Large intestine (tissue), 3 donors: ENCODE data around the gene SMARCD2. TPM values are rescaled to one million over a fixed set of nuclear protein-coding genes. Genes with fewer than 3 reads are reported as not detected.
"Not testable (repeated sequence)": the region's sequence is repeated elsewhere in the genome, so short reads cannot be mapped to it uniquely, and the experiment has no call there.

Experiments used
- DNase-seq, 2 donors: peaks; one replicate each; pipeline versions ENCODE4 v3.0.0 to v3.0.0-alpha.2; 2013
- H3K27ac ChIP-seq: one replicate; pipeline ENCODE4 v1.5.1; 2013; ENCODE audit warnings: low read length
- H3K27me3 ChIP-seq: 2 replicates; pipeline ENCODE4 v1.6.1; 2013; ENCODE audit warnings: low read length; ENCODE audit not compliant: control insufficient read depth, insufficient read depth
- H3K36me3 ChIP-seq: 2 replicates; pipeline ENCODE4 v1.6.1; 2013; ENCODE audit warnings: low read length; ENCODE audit not compliant: control insufficient read depth, insufficient read depth
- H3K4me1 ChIP-seq: one replicate; pipeline ENCODE4 v1.6.1; 2013; ENCODE audit warnings: low read length; ENCODE audit not compliant: control insufficient read depth, insufficient read depth
- H3K4me3 ChIP-seq: one replicate; pipeline ENCODE4 v1.5.1; 2013; ENCODE audit warnings: low read length
- H3K9me3 ChIP-seq: one replicate; pipeline ENCODE4 v1.6.1; 2013; ENCODE audit warnings: mild to moderate bottlenecking, low read depth, low read length, moderate library complexity; ENCODE audit not compliant: control insufficient read depth
- WGBS: methylation state at CpG from one replicate; pipeline ENCODE4 v1.1.5; 2013; ENCODE audit warnings: low lambda C conversion rate; ENCODE audit not compliant: insufficient coverage; 5-methylcytosine and 5-hydroxymethylcytosine counted together
- polyA plus RNA-seq: library from polyadenylated mRNA; unstranded; fragments of 120-200 nt; gene quantifications from one replicate; pipeline ENCODE4 v1.2.1, GENCODE V29; 2013

Gene SMARCD2
- polyA plus RNA-seq, 1 donor: 63.6 TPM

GRCh38 chr17:63853260-63853659 is 10.8 kb upstream of the SMARCD2 start:
- no peak for DNase-seq
- peaks cover 15% of the 10 kb centered on the region for H3K9me3 ChIP-seq
- H3K36me3 ChIP-seq: no peaks in the 10 kb centered on the region
- 80% methylated on average over 1 of the region's 2 CpGs for WGBS
- H3K4me3 ChIP-seq: no peak overlapping the region
- no peaks in the 10 kb centered on the region for H3K4me1 ChIP-seq
- no peak overlapping the region for H3K27ac ChIP-seq
- H3K27me3 ChIP-seq: no peaks in the 10 kb centered on the region

DNA sequence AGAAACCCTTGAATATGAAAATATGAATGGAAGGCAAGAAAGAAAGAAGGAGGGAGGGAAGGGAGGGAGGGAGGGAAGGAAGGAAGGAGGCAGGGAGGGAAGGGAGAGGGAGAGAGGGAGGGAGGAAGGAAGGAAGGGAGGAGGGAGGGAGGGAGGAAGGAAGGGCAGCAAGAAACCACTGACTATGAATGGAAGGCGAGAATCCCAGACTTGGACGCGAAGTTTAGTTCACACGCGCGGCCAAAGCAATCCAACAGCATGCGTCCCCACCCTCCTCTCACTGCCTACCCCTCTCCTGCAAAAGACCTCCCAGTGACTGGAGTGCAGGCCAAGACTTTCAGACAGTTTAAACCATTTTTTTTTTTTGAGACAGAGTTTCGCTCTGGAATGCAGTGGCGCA is 7.9 kb upstream of the SMARCD2 start:
- no CpG with 5 or more reads among the region's 9 CpGs for WGBS
- H3K27me3 ChIP-seq: no peaks in the 10 kb centered on the region
- no peak for DNase-seq
- no peak overlapping the region for H3K27ac ChIP-seq
- H3K9me3 ChIP-seq: peaks cover 16% of the 10 kb centered on the region
- H3K36me3 ChIP-seq: no peaks in the 10 kb centered on the region
- H3K4me1 ChIP-seq: no peaks in the 10 kb centered on the region
- no peak overlapping the region for H3K4me3 ChIP-seq

DNA sequence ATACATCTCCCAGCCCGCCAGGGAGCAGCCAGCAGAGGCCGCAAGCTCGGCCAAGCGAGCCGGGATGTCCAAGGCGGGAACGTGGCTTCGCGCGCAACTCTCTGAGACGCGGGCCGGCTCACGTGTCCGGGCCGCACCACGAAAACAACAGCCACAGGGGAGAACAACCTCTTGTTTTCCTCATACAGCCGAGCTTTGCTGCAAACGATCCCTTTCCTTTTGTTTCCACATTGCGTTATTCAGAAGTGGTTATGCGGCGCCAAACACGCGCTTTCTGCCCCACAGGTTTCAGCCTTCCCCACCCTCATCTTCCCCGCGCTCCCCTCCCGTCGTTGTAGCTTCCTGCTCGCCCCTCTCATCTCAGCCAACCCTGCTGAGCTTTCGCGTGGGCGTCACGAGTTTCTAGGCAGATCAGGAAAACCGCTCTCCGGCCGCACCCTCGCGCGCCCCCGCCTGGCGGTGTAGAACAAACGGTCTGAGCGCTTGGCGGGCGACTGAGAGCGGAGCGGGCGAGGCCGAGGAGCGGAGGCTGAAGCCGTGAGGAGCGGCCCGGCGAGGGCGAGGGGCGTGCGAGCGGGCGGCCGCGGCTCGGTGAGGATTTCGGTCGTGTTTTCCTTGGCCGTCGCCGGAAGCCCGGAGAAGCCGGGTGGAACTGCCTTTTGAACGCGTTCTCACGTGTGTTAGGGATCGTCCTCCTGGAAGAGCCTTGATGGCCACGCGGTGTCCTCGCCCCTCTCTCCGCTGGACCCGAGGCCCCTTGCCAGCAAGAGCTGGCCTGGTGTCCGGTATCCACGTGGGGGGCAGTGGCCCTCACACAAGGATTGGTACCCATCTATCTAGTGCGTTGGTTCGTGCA is 6.6 kb upstream of the SMARCD2 start:
- H3K36me3 ChIP-seq: no peaks in the 10 kb centered on the region
- no peak overlapping the region for H3K27ac ChIP-seq
- H3K27me3 ChIP-seq: no peaks in the 10 kb centered on the region
- peak; percentile 88 to 93 for DNase-seq
- H3K4me3 ChIP-seq: peak overlapping the region; percentile 23
- WGBS: 0% methylated on average over 1 of the region's 82 CpGs
- H3K9me3 ChIP-seq: peaks cover 16% of the 10 kb centered on the region
- no peaks in the 10 kb centered on the region for H3K4me1 ChIP-seq

DNA sequence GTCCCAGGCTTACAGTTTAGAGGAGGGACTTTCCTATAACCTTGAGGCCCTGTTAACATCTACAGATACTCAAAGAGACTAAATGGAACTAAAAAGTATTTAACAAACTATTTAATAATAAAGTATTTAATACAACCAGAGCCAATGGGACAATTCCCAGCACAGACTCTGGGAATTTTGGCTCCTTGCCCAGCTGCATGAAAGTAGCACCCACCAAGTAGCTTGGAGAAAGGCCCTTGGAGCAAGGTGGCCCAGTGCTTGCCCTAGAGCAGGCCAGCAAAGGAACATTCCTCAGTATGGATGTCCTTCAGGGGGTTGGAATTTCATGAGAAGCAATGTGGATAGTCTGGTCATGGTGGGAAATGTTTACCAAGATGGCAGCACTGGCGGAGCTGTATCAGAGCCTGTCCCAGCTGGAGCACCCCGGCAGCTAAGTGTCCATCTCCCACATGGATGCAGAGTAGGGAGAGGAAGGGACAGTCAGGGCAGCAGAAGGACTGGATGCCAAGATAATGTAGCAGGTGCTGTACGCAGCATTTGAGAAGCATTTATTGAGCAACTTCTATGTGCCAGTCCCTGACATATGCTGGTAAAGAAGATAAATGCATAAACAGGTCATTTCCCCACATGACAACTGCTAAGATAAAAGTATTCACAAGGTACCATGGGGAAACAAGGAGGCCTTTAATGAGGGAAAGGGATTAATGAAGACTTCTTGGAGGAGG is 5.2 kb upstream of the SMARCD2 start:
- no peaks in the 10 kb centered on the region for H3K27me3 ChIP-seq
- DNase-seq: no peak
- no CpG with 5 or more reads among the region's 3 CpGs for WGBS
- H3K36me3 ChIP-seq: no peaks in the 10 kb centered on the region
- H3K9me3 ChIP-seq: peaks cover 16% of the 10 kb centered on the region
- no peak overlapping the region for H3K27ac ChIP-seq
- H3K4me1 ChIP-seq: peaks cover 4% of the 10 kb centered on the region
- no peak overlapping the region for H3K4me3 ChIP-seq

DNA sequence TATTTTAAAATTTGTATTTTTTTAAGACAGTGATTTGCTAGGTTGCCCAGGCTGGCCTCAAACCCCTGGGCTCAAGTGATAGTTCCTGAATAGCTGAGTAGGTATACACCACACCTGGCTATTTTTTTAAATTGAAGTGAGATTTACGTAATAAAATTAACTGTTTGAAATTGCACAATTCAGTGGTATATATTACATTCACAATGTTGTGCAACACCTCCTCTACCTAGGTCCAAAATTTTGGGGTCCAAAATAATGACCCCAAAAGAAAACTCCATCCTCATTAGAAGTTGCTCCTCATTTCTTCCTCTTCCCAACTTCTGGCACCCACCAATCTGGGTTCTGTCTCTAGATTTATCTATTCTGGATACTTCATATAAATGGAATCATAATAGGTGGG is 3.0 kb upstream of the SMARCD2 start:
- Histone ChIP-seq H3K4me3 (no peak overlapping the region), H3K27ac (no peak overlapping the region), H3K4me1 (peaks cover 14% of the 10 kb centered on the region), H3K9me3 (peaks cover 16% of the 10 kb centered on the region), H3K36me3 (no peaks in the 10 kb centered on the region), H3K27me3 (no peaks in the 10 kb centered on the region)
- DNase-seq: no peak
- no CpG with 5 or more reads among the region's 1 CpG for WGBS

GRCh38 chr17:63843910-63844677 is 1.6 kb upstream of the SMARCD2 start:
- no peaks in the 10 kb centered on the region for H3K27me3 ChIP-seq
- H3K27ac ChIP-seq: no peak overlapping the region
- no peaks in the 10 kb centered on the region for H3K36me3 ChIP-seq
- peaks cover 26% of the 10 kb centered on the region for H3K4me1 ChIP-seq
- no peak for DNase-seq
- WGBS: 63% methylated on average over 6 of the region's 9 CpGs
- H3K9me3 ChIP-seq: peaks cover 10% of the 10 kb centered on the region
- H3K4me3 ChIP-seq: no peak overlapping the region

DNA sequence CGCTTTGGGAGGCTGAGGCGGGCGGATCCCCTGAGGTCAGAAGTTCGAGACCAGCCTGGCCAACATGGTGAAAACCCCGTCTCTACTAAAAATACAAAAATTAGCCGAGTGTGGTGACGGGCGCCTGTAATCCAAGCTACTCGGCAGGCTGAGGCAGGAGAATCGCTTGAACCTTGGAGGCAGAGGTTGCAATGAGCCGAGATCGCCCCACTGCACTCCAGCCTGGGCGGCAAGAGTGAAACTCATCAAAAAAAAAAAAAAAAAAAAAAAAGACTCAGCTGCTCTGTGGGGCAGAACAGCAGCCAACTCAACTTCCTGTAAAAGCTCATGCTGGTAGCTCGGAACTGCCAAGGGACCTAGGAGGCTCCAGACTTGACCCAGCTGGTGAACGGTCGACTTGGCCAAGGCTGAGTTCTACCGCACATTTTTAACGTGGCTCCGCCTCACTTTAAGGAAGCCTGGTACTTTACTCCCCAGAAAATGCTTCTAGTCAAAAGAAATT is 953 bp upstream of the SMARCD2 start:
- H3K9me3 ChIP-seq, H3K36me3 ChIP-seq, H3K27me3 ChIP-seq: not testable (repeated sequence)
- Histone ChIP-seq H3K4me3 (peak overlapping the region; percentile 63), H3K27ac (peak overlapping the region; percentile 72), H3K4me1 (peaks cover 32% of the 10 kb centered on the region)
- peak in 1 of 2 donors; percentile 26 for DNase-seq
- no CpG with 5 or more reads among the region's 19 CpGs for WGBS

- H3K27me3 ChIP-seq: no peaks in the 10 kb centered on the region
- peaks cover 12% of the 10 kb centered on the region for H3K36me3 ChIP-seq
- peaks cover 36% of the 10 kb centered on the region for H3K4me1 ChIP-seq
- peak overlapping the region; percentile 72 for H3K27ac ChIP-seq
- WGBS: no CpG with 5 or more reads among the region's 36 CpGs
- no peak for DNase-seq
- peak overlapping the region; percentile 98 for H3K4me3 ChIP-seq
- no peaks in the 10 kb centered on the region for H3K9me3 ChIP-seq
Observed at GRCh38 chr17:63842173-63842539, 329 bp downstream of the SMARCD2 start.

DNA sequence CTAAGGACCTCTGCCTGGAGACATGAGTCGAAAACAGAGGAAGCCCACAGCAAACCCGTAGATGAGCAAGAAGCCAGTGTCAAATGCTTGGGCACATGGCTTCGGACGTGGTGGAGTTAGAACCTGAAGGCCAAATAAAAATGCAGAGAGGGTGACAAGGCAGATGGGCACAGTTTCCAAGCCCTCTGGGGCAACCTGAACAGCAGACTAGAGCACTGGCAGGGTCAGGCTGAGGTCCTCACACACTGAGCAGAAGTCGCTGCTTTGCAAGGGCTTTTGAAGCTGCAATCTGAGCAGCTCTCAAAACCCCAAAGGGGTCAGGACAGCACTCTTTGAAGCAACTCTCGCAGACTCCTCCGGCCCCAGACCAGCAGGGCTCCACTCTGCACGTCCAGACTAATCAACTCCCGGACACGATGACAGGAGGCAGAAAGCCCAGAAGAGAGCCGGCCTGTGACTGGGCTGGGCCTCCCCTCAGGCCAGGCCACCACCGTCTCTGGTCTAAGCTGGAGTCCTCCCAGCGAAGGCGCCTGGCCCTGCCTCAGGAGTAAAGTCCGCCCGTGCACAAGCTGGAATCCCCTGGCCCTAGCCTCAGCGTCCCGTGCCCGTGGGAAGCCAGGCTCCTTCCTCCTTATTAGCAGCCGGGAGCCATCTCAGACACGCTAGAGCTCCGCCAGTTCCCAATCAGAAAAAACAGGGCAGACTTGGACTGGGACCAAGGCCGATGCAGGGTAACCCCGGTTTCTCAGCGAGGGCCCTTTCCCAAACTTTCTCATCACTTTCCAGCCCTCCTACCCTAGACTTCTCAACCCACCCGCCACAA is 924 bp downstream of the SMARCD2 start:
- H3K27ac ChIP-seq: peak overlapping the region; percentile 72
- H3K27me3 ChIP-seq: no peaks in the 10 kb centered on the region
- DNase-seq: peak; percentile 47 to 74
- peaks cover 18% of the 10 kb centered on the region for H3K36me3 ChIP-seq
- peak overlapping the region; percentile 98 for H3K4me3 ChIP-seq
- WGBS: no CpG with 5 or more reads among the region's 26 CpGs
- peaks cover 36% of the 10 kb centered on the region for H3K4me1 ChIP-seq
- H3K9me3 ChIP-seq: no peaks in the 10 kb centered on the region
